D721Med (cell line): ENCODE data around the gene DSC3.

Source experiments
- DNase-seq: peaks from one replicate; pipeline ENCODE4 v3.0.0; 2011; ENCODE audit warnings: low spot score; ENCODE audit not compliant: insufficient read length
- FAIRE-seq: peaks from 2 replicates; lab custom pipeline; 2011; peaks lifted over from hg19 to GRCh38; lab: Jason Lieb, UNC
- CTCF ChIP-seq: IDR thresholded peaks from 2 replicates; pipeline ENCODE4 v1.5.1; 2012; ENCODE audit warnings: mild to moderate bottlenecking, control low read depth; ENCODE audit not compliant: insufficient read depth; ENCODE audit errors: missing control alignments

DSC3 gene

GRCh38 chr18:31042406-31043181 lies at the start of gene DSC3:
TSS of gene DSC3 (minus strand) at chr18:31042742. CDS start at chr18:31042660, 82 bp downstream.
- FAIRE-seq (no peak), DNase-seq (no peak)
- no peak for TF ChIP-seq CTCF

- no peak for TF ChIP-seq CTCF
- FAIRE-seq = no peak
Observed at GRCh38 chr18:31091350-31091749, 48.8 kb upstream of the DSC3 start.

GRCh38 chr18:31088532-31088931 lies 46.0 kb upstream of the DSC3 start:
- DNase-seq (no peak), FAIRE-seq (no peak)
- TF ChIP-seq CTCF = no peak

More at GRCh38 chr18:31091350-31091749, 48.8 kb upstream of the DSC3 start:
- no peak for DNase-seq

- DNase-seq (no peak), FAIRE-seq (no peak)
- no peak for TF ChIP-seq CTCF
Observed at GRCh38 chr18:31079973-31080372, 37.4 kb upstream of the DSC3 start.

- no peak for TF ChIP-seq CTCF
- FAIRE-seq = no peak
Observed at GRCh38 chr18:31077878-31078277, 35.3 kb upstream of the DSC3 start.

GRCh38 chr18:31072175-31072574 lies 29.6 kb upstream of the DSC3 start:
- no peak for FAIRE-seq
- DNase-seq = no peak
- no peak for TF ChIP-seq CTCF

More at GRCh38 chr18:31077878-31078277, 35.3 kb upstream of the DSC3 start:
- no peak for DNase-seq

- FAIRE-seq (peak; percentile 70), DNase-seq (no peak)
- TF ChIP-seq CTCF = no peak
Observed at GRCh38 chr18:31070206-31070605, 27.7 kb upstream of the DSC3 start.
